PC-3 (cell line): ENCODE results near the gene SLC27A5.

Experiments
- CTCF ChIP-seq: fragments of 300-600 bp; sonication (generic); conservative IDR thresholded peaks from 2 replicates; pipeline ENCODE4 v1.5.1; 2017; ENCODE audit warnings: antibody characterized with exemption, low read depth, mild to moderate bottlenecking, low read length
- EZH2 ChIP-seq: fragments of 300-600 bp; sonication (generic); IDR thresholded peaks from one replicate; pipeline ENCODE4 v1.6.1; 2017; ENCODE audit warnings: antibody characterized with exemption, mild to moderate bottlenecking, low read length; ENCODE audit not compliant: unreplicated experiment

DNA sequence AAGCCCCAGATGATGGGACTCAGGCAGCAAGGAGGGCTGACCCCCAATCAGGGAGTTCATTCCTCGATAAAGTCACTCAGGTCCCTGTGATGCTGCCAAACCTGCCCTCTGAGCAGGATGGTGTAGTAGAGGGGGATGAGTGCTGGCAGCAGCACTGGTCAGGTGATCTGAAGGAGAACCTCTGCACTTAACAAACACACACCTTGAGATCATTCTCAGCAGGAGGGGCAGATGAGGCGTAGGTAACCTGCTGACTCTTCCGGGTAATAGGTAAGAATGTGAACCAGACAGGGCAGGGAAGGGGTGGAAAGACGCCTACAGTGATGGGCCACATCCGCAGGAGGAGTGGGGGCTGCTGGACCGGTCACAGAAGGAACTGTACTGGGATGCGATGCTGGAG is 32.5 kb downstream of the SLC27A5 start:
- TF ChIP-seq EZH2 (no peak), CTCF (no peak)
